Esophagus squamous epithelium (tissue), 4 donors: ENCODE measurements around the gene ZP3.
A peak's percentile ranks its signal among the peaks of the same experiment; 100 is the strongest.

Experiments
- POLR2A ChIP-seq, 4 donors: fragments of 450-650 bp; IDR thresholded peaks; one replicate each; pipeline ENCODE4 v1.6.1; 2017; ENCODE audit warnings: antibody characterized with exemption in 4 of 4, mild to moderate bottlenecking in 4 of 4, moderate library complexity in 3 of 4
- TF ChIP-seq, protein P1 (sequence below), 6 experiments: fragments of 450-650 bp in 4 of 6; fragments of 200-600 bp in 2 of 6; sonication (generic) in 2 of 6; IDR thresholded peaks; one replicate each; pipeline ENCODE4 v1.5.1; 2016 to 2019; ENCODE audit warnings: antibody characterized with exemption in 6 of 6, mild to moderate bottlenecking in 4 of 6, moderate library complexity in 4 of 6

- TF ChIP-seq, protein P1, sequence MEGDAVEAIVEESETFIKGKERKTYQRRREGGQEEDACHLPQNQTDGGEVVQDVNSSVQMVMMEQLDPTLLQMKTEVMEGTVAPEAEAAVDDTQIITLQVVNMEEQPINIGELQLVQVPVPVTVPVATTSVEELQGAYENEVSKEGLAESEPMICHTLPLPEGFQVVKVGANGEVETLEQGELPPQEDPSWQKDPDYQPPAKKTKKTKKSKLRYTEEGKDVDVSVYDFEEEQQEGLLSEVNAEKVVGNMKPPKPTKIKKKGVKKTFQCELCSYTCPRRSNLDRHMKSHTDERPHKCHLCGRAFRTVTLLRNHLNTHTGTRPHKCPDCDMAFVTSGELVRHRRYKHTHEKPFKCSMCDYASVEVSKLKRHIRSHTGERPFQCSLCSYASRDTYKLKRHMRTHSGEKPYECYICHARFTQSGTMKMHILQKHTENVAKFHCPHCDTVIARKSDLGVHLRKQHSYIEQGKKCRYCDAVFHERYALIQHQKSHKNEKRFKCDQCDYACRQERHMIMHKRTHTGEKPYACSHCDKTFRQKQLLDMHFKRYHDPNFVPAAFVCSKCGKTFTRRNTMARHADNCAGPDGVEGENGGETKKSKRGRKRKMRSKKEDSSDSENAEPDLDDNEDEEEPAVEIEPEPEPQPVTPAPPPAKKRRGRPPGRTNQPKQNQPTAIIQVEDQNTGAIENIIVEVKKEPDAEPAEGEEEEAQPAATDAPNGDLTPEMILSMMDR (IDR thresholded peaks at IDR 0.05), result no peak
- TF ChIP-seq POLR2A (IDR thresholded peaks at IDR 0.05), result peak in 1 of 4 donors; percentile 12
These were observed 27.2 kb upstream of the ZP3 start for GRCh38 chr7:76397409-76398183.
